ENCODE results near the gene CDK12.

GRCh38 chr17:39579318-39580081, 118.2 kb downstream of the CDK12 start:
- TF ChIP-seq, protein P1, sequence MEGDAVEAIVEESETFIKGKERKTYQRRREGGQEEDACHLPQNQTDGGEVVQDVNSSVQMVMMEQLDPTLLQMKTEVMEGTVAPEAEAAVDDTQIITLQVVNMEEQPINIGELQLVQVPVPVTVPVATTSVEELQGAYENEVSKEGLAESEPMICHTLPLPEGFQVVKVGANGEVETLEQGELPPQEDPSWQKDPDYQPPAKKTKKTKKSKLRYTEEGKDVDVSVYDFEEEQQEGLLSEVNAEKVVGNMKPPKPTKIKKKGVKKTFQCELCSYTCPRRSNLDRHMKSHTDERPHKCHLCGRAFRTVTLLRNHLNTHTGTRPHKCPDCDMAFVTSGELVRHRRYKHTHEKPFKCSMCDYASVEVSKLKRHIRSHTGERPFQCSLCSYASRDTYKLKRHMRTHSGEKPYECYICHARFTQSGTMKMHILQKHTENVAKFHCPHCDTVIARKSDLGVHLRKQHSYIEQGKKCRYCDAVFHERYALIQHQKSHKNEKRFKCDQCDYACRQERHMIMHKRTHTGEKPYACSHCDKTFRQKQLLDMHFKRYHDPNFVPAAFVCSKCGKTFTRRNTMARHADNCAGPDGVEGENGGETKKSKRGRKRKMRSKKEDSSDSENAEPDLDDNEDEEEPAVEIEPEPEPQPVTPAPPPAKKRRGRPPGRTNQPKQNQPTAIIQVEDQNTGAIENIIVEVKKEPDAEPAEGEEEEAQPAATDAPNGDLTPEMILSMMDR (IDR thresholded peaks at IDR 0.05), result no peak
- TF ChIP-seq POLR2AphosphoS5 (IDR thresholded peaks at IDR 0.05) (no peak), POLR2A (IDR thresholded peaks at IDR 0.05) (no peak), EP300 (IDR thresholded peaks at IDR 0.05) (no peak)
